AG09319 (cell line): Measurements from ENCODE around the gene ATG10.
"Not testable (repeated sequence)": the region's sequence is repeated elsewhere in the genome, so short reads cannot be mapped to it uniquely, and the experiment has no call there.

Experiments used
- DNase-seq: peaks from one replicate; pipeline ENCODE4 v3.0.0-alpha.2; 2010; ENCODE audit warnings: low read depth; ENCODE audit errors: extremely low read depth
- CTCF ChIP-seq: IDR thresholded peaks from 2 replicates; pipeline ENCODE4 v1.5.1; 2011; ENCODE audit warnings: low read depth, mild to moderate bottlenecking, inconsistent platforms, low read length, moderate library complexity

Gene ATG10

DNA sequence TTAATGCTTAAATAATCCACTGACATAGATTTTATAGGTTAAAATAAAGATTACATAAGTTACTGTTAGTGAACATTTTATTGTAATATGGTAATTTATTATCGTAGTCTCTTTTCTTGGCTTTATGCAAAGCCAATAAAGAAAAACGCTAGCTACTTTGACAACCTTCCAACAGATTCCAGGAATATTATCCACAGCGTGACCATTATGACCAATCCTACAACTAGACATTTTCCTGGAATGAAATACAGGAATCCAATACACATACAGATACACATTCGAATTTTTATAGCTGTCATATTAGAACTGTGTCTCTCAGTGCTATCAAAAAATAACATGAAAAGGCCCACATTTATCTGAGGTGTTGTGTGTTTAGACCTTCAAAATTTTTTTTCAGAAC, 293.2 kb downstream of the ATG10 start:
- no peak for TF ChIP-seq CTCF
- DNase-seq = no peak

GRCh38 chr5:82267297-82267933, 295.6 kb downstream of the ATG10 start:
- not testable (repeated sequence) for DNase-seq

DNA sequence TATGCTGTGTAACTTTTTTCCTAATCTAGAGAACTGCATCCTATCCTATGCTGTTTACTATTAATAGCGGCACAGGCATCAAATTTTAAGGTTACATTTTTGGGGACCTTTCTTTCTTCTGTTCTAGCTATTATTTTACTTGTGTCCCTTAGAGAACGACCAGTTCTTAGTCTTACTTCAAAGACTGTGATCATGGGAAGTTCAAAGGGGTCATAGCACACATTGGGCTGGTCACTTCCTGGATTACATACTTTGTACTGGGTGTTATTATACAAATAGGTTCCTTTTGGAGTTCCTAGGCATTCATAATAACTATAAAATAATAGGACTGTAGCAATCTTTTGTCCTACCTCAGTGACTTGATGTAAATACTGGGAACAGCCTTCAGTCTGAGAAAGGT, 297.5 kb downstream of the ATG10 start:
- DNase-seq = not testable (repeated sequence)

DNA sequence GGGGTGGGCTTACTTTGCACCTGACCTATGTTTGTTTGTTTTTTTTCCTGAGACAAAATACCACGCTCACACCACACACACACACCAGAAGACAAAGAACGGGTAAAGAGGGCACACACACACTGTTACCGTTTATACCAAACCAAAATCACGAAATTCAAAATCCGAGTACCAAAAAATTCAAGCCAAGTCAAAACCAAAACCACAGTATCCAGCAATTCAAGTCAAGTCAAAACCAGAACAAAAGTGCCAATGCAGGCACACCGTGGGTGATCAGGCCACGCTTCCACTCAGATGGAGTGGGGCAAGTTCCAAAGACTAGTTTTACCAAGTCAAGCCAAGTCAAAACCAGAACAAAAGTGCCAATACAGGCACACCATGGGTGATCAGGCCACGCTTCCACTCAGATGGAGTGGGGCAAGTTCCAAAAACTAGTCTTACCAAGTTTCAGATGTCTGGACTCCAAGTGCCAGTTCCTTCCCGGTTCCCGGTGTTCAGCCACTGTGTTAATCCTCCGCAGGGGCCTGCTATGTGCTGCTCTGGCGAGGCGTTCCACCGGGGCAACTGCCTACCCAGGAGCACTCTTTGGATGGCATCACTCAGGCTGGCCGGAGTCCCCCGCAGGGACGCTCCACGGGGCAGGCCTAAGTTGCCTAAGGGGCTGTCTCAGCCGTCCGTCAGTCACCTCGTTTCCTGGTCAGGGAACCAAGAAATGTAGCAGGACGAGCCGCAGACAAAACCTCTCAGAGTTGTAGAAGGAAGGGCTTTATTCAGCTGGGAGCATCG, 300.9 kb downstream of the ATG10 start:
- DNase-seq = not testable (repeated sequence)

- DNase-seq = not testable (repeated sequence)
Measured at GRCh38 chr5:82273426-82273825, 301.6 kb downstream of the ATG10 start.

GRCh38 chr5:82274343-82275211, 302.8 kb downstream of the ATG10 start:
- TF ChIP-seq CTCF = no peak
- DNase-seq = no peak

GRCh38 chr5:82275216-82275664, 303.4 kb downstream of the ATG10 start:
- TF ChIP-seq CTCF = no peak
- DNase-seq = no peak

GRCh38 chr5:82276800-82277612, 305.2 kb downstream of the ATG10 start:
- no peak for TF ChIP-seq CTCF
- DNase-seq = no peak

GRCh38 chr5:82277613-82277986, 305.8 kb downstream of the ATG10 start:
- no peak for DNase-seq
- no peak for TF ChIP-seq CTCF
